GM21390 (cell line): ENCODE data around the gene MRPS27.
A peak's percentile ranks its signal among the peaks of the same experiment; 100 is the strongest.

Experiments used
- ATAC-seq: cut with Tn5 transposase; IDR thresholded peaks from one replicate; pipeline ENCODE4 v1.9.1; 2021; ENCODE audit not compliant: unreplicated experiment

Gene MRPS27

DNA sequence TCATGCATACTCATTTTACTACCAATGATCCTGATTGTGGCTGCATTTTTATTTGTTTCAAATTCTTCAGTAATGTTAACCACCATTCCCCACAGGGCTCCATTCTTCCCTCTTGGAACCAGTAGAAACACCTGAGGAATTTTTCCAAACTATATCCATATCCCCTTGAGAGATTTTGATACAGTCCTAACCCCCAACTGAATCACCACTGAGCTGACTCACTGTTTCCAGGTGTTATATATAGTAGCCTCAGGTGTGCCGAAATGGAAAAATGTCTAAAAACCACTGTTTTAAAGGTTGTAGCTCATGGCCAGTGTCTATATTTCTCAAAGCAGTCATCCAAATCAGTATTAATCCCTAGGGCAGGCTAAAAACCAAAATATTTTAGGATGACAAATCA, 85.2 kb downstream of the MRPS27 start:
- ATAC-seq: no peak

DNA sequence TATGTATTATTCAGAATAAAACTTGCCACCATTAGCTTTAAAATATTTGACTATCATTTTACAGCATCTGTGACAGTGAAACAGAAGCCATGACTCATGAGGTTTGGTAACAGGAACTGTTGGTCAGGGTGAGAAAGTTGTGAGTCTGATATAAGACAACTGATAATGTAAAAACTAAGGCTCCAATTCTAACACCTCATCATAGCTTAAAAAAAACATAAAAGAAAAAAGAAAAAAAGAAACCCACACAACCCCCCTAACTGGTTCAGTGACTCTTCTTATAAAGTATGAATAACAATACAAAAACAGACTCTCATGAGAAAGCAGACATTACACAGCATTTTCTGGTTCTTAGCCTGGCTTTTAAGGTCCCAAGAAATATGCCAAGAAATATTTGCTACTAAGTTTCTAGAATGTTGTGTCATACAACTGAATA, 85.8 kb downstream of the MRPS27 start:
- peak; percentile 86 for ATAC-seq

DNA sequence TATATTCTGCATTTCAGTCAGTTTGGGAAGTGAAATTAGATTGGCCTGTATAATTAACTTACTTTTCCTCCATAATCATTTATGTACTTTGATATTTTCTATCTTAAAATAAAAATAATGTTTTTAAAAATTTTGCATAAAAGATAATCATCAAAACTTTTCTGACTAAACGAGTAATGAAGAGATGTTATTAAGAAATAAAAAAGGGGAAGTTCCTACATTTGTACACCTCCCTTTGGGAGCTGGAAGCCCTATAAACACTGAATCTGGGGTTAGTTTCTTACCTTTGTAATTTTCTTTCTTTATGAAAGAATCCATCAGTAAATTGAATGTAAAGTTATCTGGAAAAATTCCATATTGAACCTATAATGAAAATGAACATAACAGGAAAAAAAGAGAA, 86.2 kb downstream of the MRPS27 start:
- ATAC-seq: peak; percentile 5

DNA sequence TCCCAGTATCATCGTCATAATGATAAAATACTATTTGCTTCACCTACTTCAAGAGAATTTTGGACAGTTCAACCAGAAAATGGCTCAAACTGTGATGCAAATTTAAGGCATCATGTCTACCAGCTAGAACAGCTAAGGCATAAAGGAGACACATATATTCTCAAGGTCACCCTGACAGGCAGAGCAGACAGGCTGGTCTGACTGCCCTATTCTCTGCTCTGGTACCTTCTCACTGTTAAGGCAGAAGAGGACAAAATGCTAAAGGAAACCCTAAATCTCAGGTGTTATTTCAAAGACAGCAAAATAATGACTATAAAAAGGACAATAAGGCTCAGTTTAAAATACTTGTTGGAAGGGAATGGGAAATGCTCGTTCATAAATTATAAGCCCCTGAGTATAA, 87.2 kb downstream of the MRPS27 start:
- no peak for ATAC-seq

DNA sequence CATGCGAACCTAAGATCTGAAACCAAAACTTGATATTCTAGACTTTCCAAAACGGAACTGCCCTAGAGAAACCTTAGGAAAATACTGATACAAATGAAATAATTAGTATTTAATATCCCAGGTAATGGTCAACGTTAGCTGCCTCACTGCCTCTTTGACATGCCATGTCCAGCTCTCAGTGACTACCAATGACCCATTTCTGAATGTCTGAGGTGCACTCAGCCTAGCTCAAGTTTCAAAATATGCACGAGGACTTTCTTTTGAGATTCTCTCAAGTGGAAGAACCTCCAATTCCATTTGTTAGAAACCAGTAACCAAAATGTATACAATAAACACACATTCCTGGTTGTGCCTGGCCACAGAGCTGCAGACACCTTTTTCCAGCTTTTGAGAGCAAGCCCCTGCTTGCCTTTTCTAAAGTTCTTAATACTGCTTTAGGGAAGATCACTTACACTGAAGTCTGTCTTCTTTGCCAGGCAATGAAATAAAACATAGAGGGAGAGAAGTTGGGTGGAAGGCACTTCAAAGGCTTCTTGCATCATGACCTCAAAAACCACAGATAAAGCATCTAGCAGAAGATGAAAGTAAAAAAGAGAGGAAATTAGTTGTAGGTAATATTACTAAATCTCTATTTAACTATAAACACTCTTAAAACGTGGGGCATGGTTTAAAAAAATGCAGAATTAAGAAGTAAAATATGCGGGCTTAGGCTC, 87.9 kb downstream of the MRPS27 start:
- no peak for ATAC-seq

DNA sequence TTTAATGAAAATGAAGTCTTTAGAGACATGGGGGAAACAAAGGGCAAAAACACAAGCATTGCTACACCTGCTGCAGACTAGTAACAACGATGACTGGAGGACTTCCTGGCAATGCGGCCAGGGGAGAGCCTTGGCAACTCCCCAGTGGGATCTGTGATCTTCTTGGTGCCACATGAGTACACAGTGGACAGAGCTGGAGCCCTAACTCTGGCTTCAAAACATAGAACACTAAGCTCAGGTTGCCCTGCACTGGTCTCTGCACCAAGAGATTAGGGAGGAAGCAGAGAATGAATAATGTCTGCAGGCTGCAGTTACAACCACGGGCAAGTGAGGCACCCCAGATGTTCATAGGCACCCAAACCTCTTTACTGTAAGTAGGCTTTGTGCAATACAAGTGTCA, 91.1 kb downstream of the MRPS27 start:
- no peak for ATAC-seq

DNA sequence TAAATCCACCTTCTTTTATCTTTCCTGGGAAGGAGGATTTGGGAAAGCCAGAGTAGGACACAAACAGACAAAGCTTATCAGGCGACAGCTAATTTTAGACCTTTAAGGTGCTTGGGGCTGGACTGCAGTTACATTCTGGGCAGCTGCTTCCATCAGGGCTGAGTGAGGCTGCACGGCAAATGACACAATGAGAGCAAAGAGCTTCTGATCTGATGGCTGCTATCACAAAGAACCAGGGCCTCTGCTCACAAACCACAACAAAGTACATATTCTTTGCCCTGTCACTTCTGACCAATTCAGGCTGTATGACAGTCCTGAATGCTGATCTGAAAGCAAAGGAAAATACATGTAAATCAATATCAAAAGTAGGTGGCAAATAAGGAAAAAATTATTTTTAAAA, 93.1 kb downstream of the MRPS27 start:
- ATAC-seq: no peak

DNA sequence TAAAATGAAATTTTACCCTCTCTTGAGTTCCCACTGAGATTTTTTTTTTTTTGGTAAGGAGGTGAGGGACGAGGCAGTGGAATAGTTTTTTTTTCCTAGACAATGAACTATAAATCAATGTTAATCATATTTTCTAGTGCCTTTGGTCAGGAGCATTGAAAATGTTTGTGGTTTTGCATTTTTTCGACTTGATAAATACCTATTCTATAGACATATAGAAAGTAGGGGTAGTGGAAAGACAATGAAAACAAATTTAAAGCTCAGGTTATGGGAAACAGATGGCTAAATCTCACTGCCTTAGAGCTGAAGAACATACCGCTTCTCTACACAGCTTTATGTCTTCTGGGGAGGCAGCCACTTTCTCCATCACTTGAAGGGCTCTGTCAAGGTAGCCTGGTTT, 94.3 kb downstream of the MRPS27 start:
- ATAC-seq: no peak

DNA sequence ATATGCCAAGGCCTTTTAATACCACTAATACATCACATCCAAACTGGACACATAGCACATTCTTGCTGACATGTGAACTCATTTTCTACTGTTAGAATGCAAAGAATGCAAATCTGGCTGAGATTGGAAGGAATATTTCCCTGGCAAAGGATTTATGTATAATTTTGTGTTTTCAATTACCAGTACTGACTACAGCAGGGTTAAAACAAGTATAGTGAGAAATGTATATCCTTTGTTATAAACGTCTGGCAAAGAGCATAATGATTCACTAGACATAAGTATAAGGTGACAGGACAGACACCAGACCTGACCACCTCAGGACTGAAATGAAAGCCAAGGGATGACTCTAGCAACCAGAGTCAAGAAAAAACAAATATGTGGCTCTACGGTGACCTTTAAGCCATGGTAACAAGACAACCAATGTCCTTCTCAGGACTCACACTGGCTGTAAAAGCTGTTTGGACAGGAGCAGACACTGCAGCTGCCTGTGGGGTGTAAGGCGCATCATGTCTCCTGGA, 95.0 kb downstream of the MRPS27 start:
- ATAC-seq: no peak

DNA sequence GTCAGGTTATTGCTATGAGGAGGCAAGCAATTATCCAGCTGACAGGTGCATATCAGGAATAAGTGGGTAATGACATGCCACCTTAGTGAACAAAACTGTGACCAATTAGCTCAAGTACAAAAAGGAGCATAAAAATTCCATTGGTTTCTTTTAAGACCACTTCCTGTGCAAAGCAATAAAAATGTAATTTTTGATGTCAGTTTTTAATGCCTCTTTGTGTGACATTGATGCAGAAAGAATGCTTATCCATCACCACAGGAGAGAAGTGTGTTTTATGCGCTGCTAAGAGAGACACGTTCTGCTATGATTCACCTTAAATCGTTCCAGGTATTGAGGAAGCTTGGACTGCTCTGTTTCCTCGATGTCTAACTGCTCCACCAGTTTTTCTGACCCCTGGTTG, 96.7 kb downstream of the MRPS27 start:
- ATAC-seq: no peak

DNA sequence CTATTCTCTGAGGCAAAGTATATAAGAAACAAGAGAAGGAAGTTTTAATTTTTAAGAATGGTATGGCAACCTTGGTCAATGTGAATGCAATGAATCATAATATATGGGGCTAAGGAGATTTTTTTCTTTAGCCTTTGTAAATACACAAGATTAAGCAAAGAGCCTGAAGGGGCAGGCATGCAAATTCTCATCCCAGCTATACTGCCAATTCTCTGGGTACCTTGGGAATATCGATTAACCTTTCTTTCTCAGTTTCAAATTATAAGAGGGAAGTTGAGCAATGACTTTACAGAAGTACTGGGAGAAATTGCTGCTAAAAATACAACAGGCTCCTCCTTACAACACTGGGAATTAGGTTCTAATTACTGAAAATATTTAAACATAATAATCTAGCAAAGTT, 97.5 kb downstream of the MRPS27 start:
- no peak for ATAC-seq

DNA sequence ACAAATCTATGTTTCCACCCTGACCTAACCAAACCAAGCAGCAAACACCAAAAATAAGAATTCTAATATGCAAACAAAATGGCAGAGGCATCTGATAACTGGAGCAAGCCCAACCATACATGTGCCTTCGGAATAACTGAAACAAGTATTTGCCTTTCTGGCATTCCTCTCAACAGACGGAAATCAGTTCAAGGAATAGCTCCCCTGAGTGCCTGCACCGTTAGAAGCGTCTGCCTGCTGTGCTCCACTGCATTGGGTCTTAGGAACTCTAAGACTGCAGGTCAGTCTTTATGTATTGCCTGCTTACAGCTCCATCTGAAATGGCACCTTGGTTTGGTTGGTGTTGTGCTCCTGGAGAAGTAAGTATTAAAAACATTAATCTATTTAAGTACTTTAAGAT, 98.5 kb downstream of the MRPS27 start:
- no peak for ATAC-seq

DNA sequence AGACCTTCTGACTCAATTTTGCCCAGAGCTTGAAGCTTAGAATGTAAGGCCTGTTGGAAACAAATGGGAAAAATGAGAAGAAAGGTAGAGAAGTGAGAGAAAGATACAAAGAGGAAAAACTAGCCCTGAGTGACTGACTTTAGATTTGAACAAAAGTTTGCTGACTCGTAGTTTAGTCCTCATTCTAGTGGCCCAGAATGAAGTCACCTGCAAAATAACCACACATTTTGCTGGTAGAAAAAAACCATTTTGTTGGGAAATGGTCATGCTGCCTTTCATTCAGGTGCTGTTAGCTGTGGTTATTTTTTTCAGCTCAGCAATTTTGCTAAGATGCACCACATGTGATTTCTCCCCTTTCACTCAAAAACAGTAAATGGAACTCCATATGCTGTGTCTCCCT, 98.9 kb downstream of the MRPS27 start:
- ATAC-seq: no peak

DNA sequence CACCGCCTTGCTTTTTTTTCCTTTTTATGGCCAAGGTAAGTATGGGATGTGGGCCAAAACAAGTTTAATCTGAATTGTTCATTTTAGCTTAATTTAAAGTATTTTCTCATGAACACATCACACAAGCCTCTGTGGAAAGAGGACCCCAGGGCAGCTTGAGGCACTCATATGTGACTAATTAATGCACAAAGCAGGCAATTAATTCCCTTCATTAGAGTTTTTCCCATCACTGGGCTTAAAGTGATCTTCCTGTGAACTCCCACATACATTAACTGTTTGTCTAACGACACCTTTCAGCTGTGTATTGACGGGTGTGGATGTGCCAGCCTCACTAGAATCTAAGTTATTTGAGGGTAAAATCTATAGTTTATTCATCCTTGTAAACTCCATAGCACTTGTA, 103.3 kb downstream of the MRPS27 start:
- no peak for ATAC-seq

DNA sequence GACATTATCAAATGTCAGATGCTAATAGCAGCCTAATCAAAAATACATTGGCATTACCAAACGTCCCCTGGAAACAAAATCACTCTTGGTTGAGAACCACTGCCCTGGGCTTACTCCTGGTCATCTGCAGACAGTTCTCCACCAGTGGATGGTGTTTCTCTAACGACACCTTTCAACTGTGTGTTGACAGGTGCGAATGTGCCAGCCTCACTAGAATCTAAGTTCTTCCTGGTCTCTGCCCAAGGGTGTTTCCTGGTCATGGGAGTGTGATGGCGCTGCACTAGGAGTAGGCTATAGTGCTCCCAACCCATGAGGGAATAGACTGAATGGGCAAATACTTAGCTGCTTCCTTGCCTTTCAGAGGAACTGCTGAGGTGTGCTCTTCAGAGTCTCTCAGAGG, 105.9 kb downstream of the MRPS27 start:
- no peak for ATAC-seq

DNA sequence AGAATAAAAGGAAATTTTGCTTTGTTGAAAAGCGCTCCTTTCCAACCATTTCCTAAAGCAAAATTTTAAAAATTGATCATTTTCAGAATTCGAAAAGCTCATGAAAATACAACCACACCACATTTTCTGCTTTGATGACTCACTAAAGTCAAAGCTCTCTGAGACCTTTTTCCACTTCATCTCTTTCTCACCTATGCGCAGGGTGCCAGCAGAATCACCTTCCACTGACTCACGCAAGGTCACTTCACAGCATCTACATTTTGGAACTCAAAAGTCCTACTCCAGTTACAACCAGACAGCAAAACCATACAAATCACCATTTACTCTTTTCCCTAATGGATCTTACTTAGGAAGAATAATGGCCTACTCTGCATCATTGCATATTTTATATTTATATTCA, 106.6 kb downstream of the MRPS27 start:
- no peak for ATAC-seq

DNA sequence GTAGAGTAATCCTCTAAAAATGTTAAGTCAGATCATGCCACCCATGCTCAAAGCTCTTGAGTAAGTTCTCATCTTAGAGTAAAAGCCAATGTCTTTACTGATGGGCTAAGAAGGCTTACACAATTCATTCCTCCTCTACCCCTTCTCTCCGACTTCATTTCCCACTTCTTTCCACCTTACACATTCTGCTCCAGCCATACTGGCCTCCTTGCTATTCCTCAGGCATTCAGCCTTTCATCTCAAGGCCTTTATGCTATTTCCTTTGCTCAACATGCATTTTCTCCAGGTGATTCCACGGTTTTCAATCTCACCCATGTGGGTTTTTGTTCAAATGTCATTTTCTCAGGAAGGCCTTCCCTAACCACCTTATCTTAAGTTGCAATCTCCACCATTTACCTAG, 107.9 kb downstream of the MRPS27 start:
- ATAC-seq: no peak

DNA sequence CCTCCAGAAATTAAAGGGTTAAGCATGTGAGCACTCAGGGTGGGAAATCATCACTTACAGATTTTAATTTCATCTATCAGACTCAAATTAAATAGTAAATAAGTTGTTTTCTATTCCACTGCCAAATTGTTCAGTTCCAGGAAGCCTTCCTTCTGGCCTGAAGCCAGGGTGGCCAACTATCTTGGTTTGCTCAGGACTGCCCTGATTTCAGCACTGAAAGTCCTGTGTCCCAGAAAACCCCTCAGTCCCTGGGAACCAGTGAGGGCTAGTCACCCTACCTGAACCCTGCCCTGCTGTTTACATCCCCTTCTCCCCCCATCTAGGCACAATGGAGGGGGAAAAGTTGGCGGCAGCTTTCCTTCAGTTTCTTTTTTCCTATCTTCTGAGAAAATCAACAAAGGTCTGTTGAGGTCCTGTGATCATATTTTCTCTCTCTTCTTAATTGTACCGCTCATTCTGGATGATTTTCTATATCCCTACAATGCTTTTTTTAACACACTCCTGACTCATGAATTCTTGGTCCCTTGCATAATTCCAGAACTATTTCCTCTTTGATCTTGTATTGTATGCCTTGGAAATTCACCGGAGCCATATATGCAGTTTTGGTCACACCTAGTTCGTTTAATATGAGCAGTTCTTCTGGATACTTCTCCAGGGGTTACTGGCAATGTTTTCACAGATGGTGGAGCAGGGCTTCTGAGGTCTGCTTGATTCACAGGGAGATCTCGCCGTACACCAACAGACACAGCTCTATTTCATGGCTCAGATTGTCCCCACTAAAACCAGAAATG, 109.0 kb downstream of the MRPS27 start:
- ATAC-seq: no peak

DNA sequence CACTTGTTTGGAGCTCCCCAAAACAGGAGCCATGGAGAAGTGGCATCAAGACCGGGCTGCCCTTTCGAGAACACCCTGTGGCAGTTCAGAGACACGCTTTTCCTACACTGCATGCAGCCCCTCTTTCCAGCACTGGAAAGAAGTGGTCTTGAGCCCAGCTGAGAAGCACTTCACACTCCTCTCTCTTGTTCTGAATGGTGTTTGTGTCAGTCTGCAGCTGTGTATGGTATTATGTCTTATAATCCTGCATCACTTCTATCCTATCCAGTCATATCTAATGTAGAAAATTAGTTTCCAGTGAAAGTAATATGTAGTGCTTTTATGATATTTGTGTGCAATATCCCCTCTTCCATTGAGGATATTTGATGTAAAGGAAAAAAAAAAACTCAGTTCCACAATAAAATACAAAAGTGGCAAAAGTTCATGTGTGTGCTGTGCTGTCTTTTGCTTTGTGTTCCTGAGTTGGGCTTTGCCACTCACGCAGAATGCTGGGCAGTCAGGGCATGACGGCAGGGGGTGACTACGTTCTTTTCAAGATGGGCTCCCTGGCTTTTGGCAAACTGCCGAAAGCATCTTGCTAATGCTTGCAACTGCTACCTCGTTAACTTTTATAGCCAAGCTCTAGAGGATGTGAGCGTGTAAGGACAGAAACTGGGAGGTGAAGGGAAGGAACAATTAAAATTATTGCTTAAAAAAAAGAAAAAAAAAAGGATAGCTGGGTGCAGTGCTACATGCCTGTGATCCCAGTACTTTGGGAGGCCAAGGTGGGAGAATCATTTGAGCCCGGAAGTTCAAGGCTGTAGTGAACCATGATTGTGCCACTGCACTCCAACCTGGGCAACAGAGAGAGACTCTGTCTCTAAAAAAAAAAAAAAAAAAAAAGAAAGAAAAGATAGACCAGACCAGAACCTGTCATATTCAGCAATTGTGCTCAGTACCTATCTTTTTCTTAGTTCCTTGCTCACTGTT, 110.6 kb downstream of the MRPS27 start:
- ATAC-seq: no peak

DNA sequence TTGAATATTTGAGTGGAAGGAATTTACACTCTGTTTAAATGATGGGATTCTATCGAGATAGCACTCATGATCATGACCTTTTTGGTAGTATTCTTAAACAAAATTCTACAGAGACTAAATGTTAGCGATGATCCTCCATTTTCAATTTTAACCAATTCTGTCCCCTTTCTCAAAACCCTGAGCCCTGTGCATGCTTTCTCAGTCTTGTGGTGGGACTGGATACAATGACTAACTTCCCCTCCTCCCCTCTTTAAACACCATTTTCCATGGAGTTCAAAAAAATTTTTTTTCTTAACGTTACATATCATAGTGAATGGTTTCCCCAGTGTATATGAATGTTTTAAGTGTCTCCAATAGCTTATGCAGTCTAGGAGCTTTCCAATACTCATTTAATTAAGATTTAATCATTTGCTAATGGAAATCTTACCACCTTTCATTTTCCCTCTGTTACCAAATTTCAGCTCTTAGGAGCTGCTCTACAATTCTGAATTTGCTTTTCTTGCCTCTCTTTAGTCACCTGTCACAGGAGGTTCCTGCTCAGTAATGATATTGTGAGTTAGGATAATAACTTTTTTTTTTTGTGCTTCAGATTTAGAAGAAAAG, 111.6 kb downstream of the MRPS27 start:
- no peak for ATAC-seq

DNA sequence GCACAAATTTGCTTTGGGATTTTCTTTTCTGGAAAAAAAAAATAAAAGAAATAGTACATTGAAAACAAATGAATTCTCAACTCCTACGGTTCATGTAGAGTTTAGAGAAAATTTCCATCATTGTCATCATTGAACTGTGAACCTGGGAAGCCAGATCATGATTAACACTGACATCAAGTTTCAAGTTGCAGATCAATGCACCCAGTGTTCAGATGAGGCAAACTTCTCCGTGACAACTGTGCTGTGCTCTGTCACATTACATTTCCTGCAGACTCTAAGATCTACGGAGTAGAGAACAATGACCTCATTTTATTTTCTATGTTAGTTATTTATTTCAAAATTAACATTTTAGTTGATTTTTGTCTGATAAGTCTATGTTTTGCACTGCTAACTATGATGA, 113.0 kb downstream of the MRPS27 start:
- no peak for ATAC-seq
